Measurements from ENCODE around the gene PTPRD.
"Not testable (repeated sequence)": the region's sequence is repeated elsewhere in the genome, so short reads cannot be mapped to it uniquely, and the experiment has no call there.

PTPRD gene

GRCh38 chr9:10449201-10449617 is 163.6 kb downstream of the PTPRD start:
- not testable (repeated sequence) for DNase-seq

- no peak for DNase-seq
Observed at GRCh38 chr9:10447036-10447435, 165.8 kb downstream of the PTPRD start.

- no peak for DNase-seq
Observed at GRCh38 chr9:10443868-10444204, 169.0 kb downstream of the PTPRD start.

GRCh38 chr9:10443181-10443867 is 169.5 kb downstream of the PTPRD start:
- no peak for DNase-seq

GRCh38 chr9:10438955-10439354 is 173.8 kb downstream of the PTPRD start:
- no peak for DNase-seq

- no peak for DNase-seq
Observed at GRCh38 chr9:10436756-10437155, 176.0 kb downstream of the PTPRD start.

- DNase-seq: no peak
Observed at GRCh38 chr9:10434412-10434811, 178.4 kb downstream of the PTPRD start.

GRCh38 chr9:10411272-10411671 is 201.5 kb downstream of the PTPRD start:
- DNase-seq: no peak

GRCh38 chr9:10403283-10403682 is 209.5 kb downstream of the PTPRD start:
- no peak for DNase-seq

GRCh38 chr9:10396615-10397014 is 216.2 kb downstream of the PTPRD start:
- DNase-seq: no peak

GRCh38 chr9:10387282-10387681 is 225.5 kb downstream of the PTPRD start:
- DNase-seq: no peak

GRCh38 chr9:10371824-10372223 is 241.0 kb downstream of the PTPRD start:
- no peak for DNase-seq

GRCh38 chr9:10366171-10366779 is 246.5 kb downstream of the PTPRD start:
- no peak for DNase-seq

- DNase-seq: no peak
Observed at GRCh38 chr9:10354591-10354990, 258.2 kb downstream of the PTPRD start.

- DNase-seq: not testable (repeated sequence)
Observed at GRCh38 chr9:10345621-10346020, 267.2 kb downstream of the PTPRD start.

GRCh38 chr9:10341057-10341456 is 271.7 kb downstream of the PTPRD start:
- DNase-seq: no peak

GRCh38 chr9:10339152-10339551 is 273.6 kb downstream of the PTPRD start:
- DNase-seq: no peak

GRCh38 chr9:10331157-10331556 is 281.6 kb downstream of the PTPRD start:
- DNase-seq: no peak

GRCh38 chr9:10282084-10282483 is 330.7 kb downstream of the PTPRD start:
- no peak for DNase-seq

GRCh38 chr9:10274988-10275387 is 337.8 kb downstream of the PTPRD start:
- DNase-seq: no peak

- no peak for DNase-seq
Observed at GRCh38 chr9:10274175-10274574, 338.6 kb downstream of the PTPRD start.

GRCh38 chr9:10272830-10273229 is 340.0 kb downstream of the PTPRD start:
- no peak for DNase-seq

GRCh38 chr9:10268531-10269485 is 344.0 kb downstream of the PTPRD start:
- no peak for DNase-seq

- DNase-seq: no peak
Observed at GRCh38 chr9:10265153-10265631, 347.6 kb downstream of the PTPRD start.
